H9 (cell line): ENCODE data around the gene MECR. TPM values are rescaled to one million over a fixed set of nuclear protein-coding genes. Genes with fewer than 3 reads are reported as not detected.

Experiments
- DNase-seq: peaks from one replicate; pipeline ENCODE4 v3.0.0-alpha.2; 2017
- H2AFZ ChIP-seq: one replicate; pipeline ENCODE4 v1.6.1; 2013; ENCODE audit warnings: mild to moderate bottlenecking, low read length, control low read depth, moderate library complexity
- H2AK5ac ChIP-seq: 2 replicates; pipeline ENCODE4 v1.6.1; 2013; ENCODE audit warnings: low read length, control low read depth, mixed read lengths; ENCODE audit not compliant: insufficient read length
- H2BK120ac ChIP-seq: one replicate; pipeline ENCODE4 v1.6.1; 2013; ENCODE audit warnings: low read depth, mild to moderate bottlenecking, low read length, control low read depth, inconsistent platforms; ENCODE audit not compliant: poor library complexity, severe bottlenecking
- H2BK12ac ChIP-seq: 2 replicates; pipeline ENCODE4 v1.6.1; 2013; ENCODE audit warnings: low read length, control low read depth, mixed read lengths, low read depth; ENCODE audit not compliant: insufficient read length
- H2BK15ac ChIP-seq: 2 replicates; pipeline ENCODE4 v1.6.1; 2013; ENCODE audit warnings: low read depth, low read length, control low read depth
- H2BK20ac ChIP-seq: one replicate; pipeline ENCODE4 v1.6.1; 2013; ENCODE audit warnings: low read depth, mild to moderate bottlenecking, low read length, control low read depth, inconsistent platforms; ENCODE audit not compliant: poor library complexity, severe bottlenecking
- H2BK5ac ChIP-seq: 2 replicates; pipeline ENCODE4 v1.6.1; 2013; ENCODE audit warnings: low read length, control low read depth, mixed read lengths; ENCODE audit not compliant: insufficient read length
- H3K14ac ChIP-seq: 2 replicates; pipeline ENCODE4 v1.6.1; 2013; ENCODE audit warnings: low read length, control low read depth; ENCODE audit not compliant: insufficient read depth
- H3K18ac ChIP-seq: 2 replicates; pipeline ENCODE4 v1.6.1; 2013; ENCODE audit warnings: low read depth, mild to moderate bottlenecking, mixed read lengths, low read length, control low read depth; ENCODE audit not compliant: insufficient read length
- H3K23ac ChIP-seq: 2 replicates; pipeline ENCODE4 v1.6.1; 2013; ENCODE audit warnings: low read length, control low read depth, mixed read lengths, low read depth; ENCODE audit not compliant: insufficient read length
- H3K23me2 ChIP-seq: 2 replicates; pipeline ENCODE4 v1.6.1; 2013; ENCODE audit warnings: low read depth, mild to moderate bottlenecking, mixed read lengths, low read length, control low read depth; ENCODE audit not compliant: insufficient read length, poor library complexity, severe bottlenecking
- H3K27ac ChIP-seq: 2 replicates; pipeline ENCODE4 v1.5.1; 2013; ENCODE audit warnings: low read length, control low read depth, mixed read lengths, low read depth; ENCODE audit not compliant: insufficient read length
- H3K27me3 ChIP-seq: 2 replicates; pipeline ENCODE4 v1.6.1; 2013; ENCODE audit warnings: low read length, control low read depth, inconsistent platforms; ENCODE audit not compliant: insufficient read depth
- H3K4ac ChIP-seq: 2 replicates; pipeline ENCODE4 v1.6.1; 2013; ENCODE audit warnings: low read depth, mild to moderate bottlenecking, control low read depth, inconsistent platforms, low read length, moderate library complexity
- H3K4me1 ChIP-seq: 2 replicates; pipeline ENCODE4 v1.6.1; 2013; ENCODE audit warnings: low read length, control low read depth, inconsistent platforms; ENCODE audit not compliant: insufficient read depth
- H3K4me2 ChIP-seq: 2 replicates; pipeline ENCODE4 v1.6.1; 2013; ENCODE audit warnings: low read length, control low read depth, mixed read lengths; ENCODE audit not compliant: insufficient read length, insufficient read depth
- H3K56ac ChIP-seq: 2 replicates; pipeline ENCODE4 v1.6.1; 2013; ENCODE audit warnings: low read depth, mild to moderate bottlenecking, mixed read lengths, low read length, control low read depth; ENCODE audit not compliant: insufficient read length
- H3K79me1 ChIP-seq: 2 replicates; pipeline ENCODE4 v1.6.1; 2013; ENCODE audit warnings: low read depth, mild to moderate bottlenecking, moderate library complexity, low read length, control low read depth, inconsistent platforms; ENCODE audit not compliant: insufficient read depth, poor library complexity, severe bottlenecking
- H3K79me2 ChIP-seq: 2 replicates; pipeline ENCODE4 v1.6.1; 2013; ENCODE audit warnings: low read length, control low read depth, inconsistent platforms; ENCODE audit not compliant: insufficient read depth
- H3K9ac ChIP-seq: 2 replicates; pipeline ENCODE4 v1.6.1; 2013; ENCODE audit warnings: low read length, control low read depth, mixed read lengths; ENCODE audit not compliant: insufficient read length; ENCODE audit errors: extremely low read depth
- H3K9me3 ChIP-seq: one replicate; pipeline ENCODE4 v1.6.1; 2013; ENCODE audit warnings: low read depth, low read length, inconsistent platforms; ENCODE audit not compliant: control insufficient read depth
- H3T11ph ChIP-seq: one replicate; pipeline ENCODE4 v1.6.1; 2013; ENCODE audit warnings: mild to moderate bottlenecking, low read length, control low read depth, inconsistent platforms
- H4K20me1 ChIP-seq: one replicate; pipeline ENCODE4 v1.6.1; 2013; ENCODE audit not compliant: control insufficient read depth, insufficient read length, insufficient read depth
- H4K5ac ChIP-seq: 2 replicates; pipeline ENCODE4 v1.6.1; 2013; ENCODE audit warnings: low read depth, mild to moderate bottlenecking, mixed read lengths, low read length, control low read depth; ENCODE audit not compliant: insufficient read length
- H4K8ac ChIP-seq: replicated peaks from 2 replicates; pipeline ENCODE4 v1.6.1; 2013; ENCODE audit warnings: low read length, control low read depth, mixed read lengths, low read depth; ENCODE audit not compliant: insufficient read length
- H4K91ac ChIP-seq: 2 replicates; pipeline ENCODE4 v1.6.1; 2013; ENCODE audit warnings: low read depth, mild to moderate bottlenecking, moderate library complexity, mixed read lengths, low read length, control low read depth; ENCODE audit not compliant: insufficient read length
- H3K27ac Mint-ChIP-seq, 3 experiments: 2 replicates in 2 of 3; 3 replicates in 1 of 3; pipeline ENCODE4 v1.8.0; 2020 to 2021; ENCODE audit warnings: mixed read lengths in 3 of 3, mild to moderate bottlenecking in 1 of 3, moderate library complexity in 1 of 3
- H3K27me3 Mint-ChIP-seq: 2 replicates; pipeline ENCODE4 v1.8.0; 2021; ENCODE audit warnings: low read depth, mild to moderate bottlenecking, moderate library complexity, mixed read lengths
- H3K36me3 Mint-ChIP-seq, 3 experiments: 2 replicates in 2 of 3; 3 replicates in 1 of 3; pipeline ENCODE4 v1.8.0; 2020 to 2021; ENCODE audit warnings: low read depth in 3 of 3, mixed read lengths in 3 of 3; ENCODE audit not compliant: insufficient read depth in 1 of 3
- H3K4me1 Mint-ChIP-seq, 2 experiments: 2 replicates each; pipeline ENCODE4 v1.8.0; 2020; ENCODE audit warnings: mixed read lengths in 2 of 2
- H3K4me3 Mint-ChIP-seq, 2 experiments: 2 replicates in 1 of 2; 3 replicates in 1 of 2; pipeline ENCODE4 v1.8.0; 2020 to 2021; ENCODE audit warnings: mild to moderate bottlenecking in 2 of 2, mixed read lengths in 2 of 2, moderate library complexity in 1 of 2
- H3K9me3 Mint-ChIP-seq, 2 experiments: 2 replicates in 1 of 2; 3 replicates in 1 of 2; pipeline ENCODE4 v1.8.0; 2020; ENCODE audit warnings: mild to moderate bottlenecking in 2 of 2, mixed read lengths in 2 of 2, moderate library complexity in 1 of 2
- CTCF ChIP-seq: fragments of 200-600 bp; sonication (generic); conservative IDR thresholded peaks from 3 replicates; pipeline ENCODE4 v1.8.0; 2021; ENCODE audit warnings: antibody characterized with exemption, mild to moderate bottlenecking
- WGBS: extraction: QIAGEN DNeasy Blood & Tissue Kit; methylation state at CpG from one replicate; pipeline ENCODE4 v1.1.7; 2013; ENCODE audit warnings: missing lambda C conversion rate, low lambda C conversion rate, mixed read lengths; ENCODE audit not compliant: insufficient read length; ENCODE audit errors: extremely low coverage; 5-methylcytosine and 5-hydroxymethylcytosine counted together
- total RNA-seq: library from RNA; stranded (reverse); gene quantifications from 2 replicates; pipeline ENCODE4 v1.2.1, GENCODE V29; 2021

The MECR gene
- total RNA-seq, 1 experiment from 2014 or later, result 30.9 TPM

- TF ChIP-seq CTCF, result no peak
- no peak for DNase-seq
- Histone ChIP-seq H3K4me2 (no peak overlapping the region), H2BK20ac (no peak overlapping the region), H2AFZ (no peak overlapping the region), H2BK120ac (no peak overlapping the region), H2BK12ac (no peak overlapping the region), H3K14ac (no peak overlapping the region), H3K27me3 (no peaks in the 10 kb centered on the region), H3K56ac (no peak overlapping the region), H4K20me1 (no peaks in the 10 kb centered on the region), H4K8ac (no peak overlapping the region), H3K23ac (no peak overlapping the region), H3K4ac (no peak overlapping the region), H3K9ac (no peak overlapping the region), H4K91ac (no peak overlapping the region), H4K5ac (no peak overlapping the region), H3K27ac (no peak overlapping the region), H3K79me1 (no peaks in the 10 kb centered on the region), H2AK5ac (no peak overlapping the region), H3K9me3 (no peaks in the 10 kb centered on the region), H2BK15ac (no peak overlapping the region), H2BK5ac (no peak overlapping the region), H3K18ac (no peak overlapping the region), H3T11ph (no peak overlapping the region), H3K79me2 (no peaks in the 10 kb centered on the region), H3K4me1 (no peaks in the 10 kb centered on the region), H3K23me2 (no peaks in the 10 kb centered on the region)
- WGBS, result no CpG with 5 or more reads among the region's 3 CpGs
- peaks cover 0 to 23% (median 17%) of the 10 kb centered on the region in 3 experiments; a peak in 6 of 7 replicates for H3K36me3 Mint-ChIP-seq
- no peaks in the 10 kb centered on the region for H3K27me3 Mint-ChIP-seq
- H3K27ac Mint-ChIP-seq, result peak overlapping the region; percentile 1 to 68 (median 32); a peak in 6 of 7 replicates
- no peaks in the 10 kb centered on the region for H3K9me3 Mint-ChIP-seq
- H3K4me3 Mint-ChIP-seq, result no peak overlapping the region
- H3K4me1 Mint-ChIP-seq, result peaks cover 24 to 30% of the 10 kb centered on the region in 2 experiments
These were observed 9.4 kb downstream of the MECR start for GRCh38 chr1:29221296-29221695.
